BLaER1 (cell line): Measurements from ENCODE around the gene CAB39.

Experiments
- H3K27ac ChIP-seq: shearing (Covaris generic); formaldehyde crosslinking; 2 replicates; pipeline ENCODE4 v1.8.1; 2022
- H3K27me3 ChIP-seq: shearing (Covaris generic); formaldehyde crosslinking; 2 replicates; pipeline ENCODE4 v1.8.1; 2022
- H3K36me3 ChIP-seq: shearing (Covaris generic); formaldehyde crosslinking; 2 replicates; pipeline ENCODE4 v1.8.1; 2022
- H3K4me1 ChIP-seq: shearing (Covaris generic); formaldehyde crosslinking; 2 replicates; pipeline ENCODE4 v1.8.1; 2022
- H3K4me2 ChIP-seq: shearing (Covaris generic); formaldehyde crosslinking; 2 replicates; pipeline ENCODE4 v1.8.1; 2022
- H3K4me3 ChIP-seq: shearing (Covaris generic); formaldehyde crosslinking; 2 replicates; pipeline ENCODE4 v1.8.1; 2022
- H3K9ac ChIP-seq: shearing (Covaris generic); formaldehyde crosslinking; 2 replicates; pipeline ENCODE4 v1.8.1; 2022
- H3K9me3 ChIP-seq: shearing (Covaris generic); formaldehyde crosslinking; 2 replicates; pipeline ENCODE4 v1.8.1; 2022
- H4K20me1 ChIP-seq: shearing (Covaris generic); formaldehyde crosslinking; 2 replicates; pipeline ENCODE4 v1.8.1; 2022
- Cebpa-rat ChIP-seq: shearing (Covaris generic); IDR thresholded peaks from 2 replicates; pipeline ENCODE4 v1.8.1; 2022

The CAB39 gene

DNA sequence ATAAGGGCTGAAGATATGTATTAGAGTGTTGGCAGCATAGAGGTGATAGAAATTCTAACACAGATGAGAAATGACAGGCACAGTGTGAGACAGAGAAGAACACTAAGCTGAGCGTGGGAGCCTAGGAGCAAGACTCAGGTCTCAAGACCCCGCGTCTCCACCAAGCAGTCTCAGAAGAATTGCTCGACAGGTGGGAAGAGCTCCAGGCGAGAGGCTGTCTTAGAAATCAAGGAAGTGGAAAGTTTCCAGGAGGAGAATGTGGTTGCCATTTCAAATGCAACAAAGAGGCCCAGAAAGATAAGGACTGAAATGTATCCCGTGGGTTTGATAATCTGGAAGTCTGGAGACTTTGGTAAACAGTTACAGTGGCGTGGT, 31.5 kb upstream of the CAB39 start:
- Histone ChIP-seq H3K4me1 (peaks cover 21% of the 10 kb centered on the region), H3K4me2 (no peak overlapping the region), H3K27ac (no peak overlapping the region), H3K9ac (no peak overlapping the region), H4K20me1 (no peaks in the 10 kb centered on the region), H3K27me3 (no peaks in the 10 kb centered on the region), H3K4me3 (no peak overlapping the region), H3K36me3 (no peaks in the 10 kb centered on the region), H3K9me3 (peaks cover 10% of the 10 kb centered on the region)
- TF ChIP-seq Cebpa-rat, result no peak

DNA sequence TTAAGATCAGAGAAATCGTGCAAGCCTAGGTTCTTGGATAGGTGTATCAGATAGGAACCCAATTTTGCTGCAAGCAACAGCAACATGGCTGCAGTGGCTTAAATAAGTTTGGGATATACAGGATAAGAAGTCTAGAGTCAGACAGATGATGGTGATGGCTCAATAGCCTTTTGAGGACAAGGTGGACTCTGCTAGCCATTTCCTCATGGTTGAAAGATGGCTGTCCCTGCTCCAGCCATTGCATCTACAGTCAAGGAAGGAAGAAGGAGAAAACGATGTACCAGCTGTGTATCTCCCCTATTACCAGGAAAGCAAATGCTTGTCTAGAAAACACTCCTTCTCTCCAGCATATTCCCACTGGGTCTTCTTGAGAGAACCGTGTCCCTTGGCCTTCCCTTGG, 30.1 kb upstream of the CAB39 start:
- Histone ChIP-seq H3K27me3 (no peaks in the 10 kb centered on the region), H3K27ac (no peak overlapping the region), H3K9me3 (peaks cover 10% of the 10 kb centered on the region), H3K9ac (no peak overlapping the region), H3K4me2 (no peak overlapping the region), H3K4me1 (peaks cover 28% of the 10 kb centered on the region), H3K4me3 (no peak overlapping the region), H4K20me1 (no peaks in the 10 kb centered on the region), H3K36me3 (no peaks in the 10 kb centered on the region)
- TF ChIP-seq Cebpa-rat, result no peak

DNA sequence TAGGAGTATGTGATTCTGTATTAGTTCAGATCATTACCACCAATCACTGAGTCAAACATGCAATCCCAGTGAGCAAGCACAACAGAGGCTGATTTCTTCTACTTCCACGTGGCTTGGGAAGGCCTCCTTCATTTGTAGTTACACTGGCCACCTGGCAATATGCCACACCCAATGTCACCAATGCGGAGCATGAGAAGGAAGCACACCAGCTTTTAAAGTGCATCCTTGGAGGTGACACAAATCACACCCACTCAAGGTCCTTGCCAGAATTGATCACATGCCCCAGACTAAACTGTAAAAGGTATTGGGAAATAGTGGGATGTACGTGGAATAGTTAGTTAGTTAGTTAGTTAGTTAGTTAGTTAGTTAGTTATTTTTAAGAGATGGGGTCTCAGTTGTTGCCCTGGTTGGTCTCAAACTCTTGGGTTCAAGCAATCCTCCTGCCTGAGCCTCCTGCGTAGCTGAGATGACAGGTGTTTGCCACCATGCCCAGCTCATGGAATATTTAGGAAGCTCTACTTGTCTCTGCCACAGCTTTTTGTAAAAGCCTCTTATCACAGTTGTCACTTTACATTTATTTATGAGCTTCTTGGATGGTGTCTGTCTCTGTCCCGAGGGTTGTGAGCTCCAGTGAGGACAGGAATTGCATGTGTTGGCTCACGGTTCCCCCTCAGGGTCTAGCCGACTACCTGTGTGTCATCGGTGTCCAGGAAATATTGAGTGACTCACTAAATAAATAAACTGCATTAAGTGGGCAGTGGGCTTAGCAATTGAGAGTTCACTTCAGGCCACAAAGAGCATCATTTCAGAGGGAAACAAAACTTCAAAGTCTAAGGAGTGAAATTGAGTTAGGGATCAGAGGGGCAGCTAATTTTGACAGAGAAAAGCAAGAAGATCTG, 28.1 kb upstream of the CAB39 start:
- Histone ChIP-seq H3K4me2 (peak overlapping the region; percentile 58), H4K20me1 (no peaks in the 10 kb centered on the region), H3K27me3 (no peaks in the 10 kb centered on the region), H3K27ac (peak overlapping the region; percentile 48; the same call in 1 of the 2 replicates), H3K4me1 (peaks cover 28% of the 10 kb centered on the region), H3K4me3 (no peak overlapping the region; the same call in 1 of the 2 replicates), H3K36me3 (no peaks in the 10 kb centered on the region), H3K9me3 (no peaks in the 10 kb centered on the region), H3K9ac (peak overlapping the region; percentile 27; the same call in 1 of the 2 replicates)
- no peak for TF ChIP-seq Cebpa-rat

DNA sequence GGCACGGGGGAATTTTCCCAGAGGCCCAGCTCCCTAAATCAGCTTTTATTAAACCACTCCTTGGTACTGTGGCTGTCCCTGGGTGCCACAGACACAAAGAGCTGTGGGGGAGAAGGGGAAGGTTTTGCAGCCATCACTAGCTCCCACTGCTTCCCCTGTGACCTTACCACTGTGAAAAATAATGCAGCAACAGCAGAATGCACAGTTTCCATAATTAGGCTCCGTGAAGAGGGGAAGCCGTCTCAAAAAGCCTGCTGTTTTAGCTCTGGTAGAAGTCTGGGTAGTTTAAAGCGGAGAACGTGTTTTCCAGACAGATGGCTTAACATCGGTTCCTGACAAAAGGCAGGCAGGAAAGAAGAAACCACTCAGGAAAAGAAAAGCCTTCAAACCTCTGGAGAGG, 27.5 kb upstream of the CAB39 start:
- Histone ChIP-seq H3K9me3 (no peaks in the 10 kb centered on the region), H3K9ac (peak overlapping the region; percentile 27; the same call in 1 of the 2 replicates), H3K4me3 (no peak overlapping the region; the same call in 1 of the 2 replicates), H3K27me3 (no peaks in the 10 kb centered on the region), H4K20me1 (no peaks in the 10 kb centered on the region), H3K27ac (peak overlapping the region; percentile 48; the same call in 1 of the 2 replicates), H3K4me2 (peak overlapping the region; percentile 58), H3K36me3 (no peaks in the 10 kb centered on the region), H3K4me1 (peaks cover 28% of the 10 kb centered on the region)
- TF ChIP-seq Cebpa-rat, result no peak

DNA sequence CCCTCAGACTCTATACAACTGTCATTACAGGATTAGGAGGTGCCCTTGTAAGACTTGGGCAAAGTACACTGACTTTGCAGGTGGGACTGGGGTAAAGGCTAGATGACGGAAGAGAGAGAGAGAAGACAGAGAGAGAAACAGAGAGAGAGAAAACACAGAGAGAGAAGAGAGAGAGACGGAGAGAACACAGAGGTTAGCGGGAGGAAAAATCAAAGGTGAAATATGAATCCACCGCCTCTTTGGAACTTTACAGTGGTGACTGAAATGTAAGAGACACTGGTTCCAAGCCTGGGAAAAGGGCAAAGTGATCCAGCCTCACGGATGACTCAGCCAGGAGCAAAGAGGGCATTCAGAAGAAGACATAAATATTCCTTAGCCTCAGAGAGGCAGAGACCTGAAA, 25.1 kb upstream of the CAB39 start:
- no peak overlapping the region for H3K4me3 ChIP-seq
- TF ChIP-seq Cebpa-rat, result no peak
- peaks cover 28% of the 10 kb centered on the region for H3K4me1 ChIP-seq
- no peaks in the 10 kb centered on the region for H4K20me1 ChIP-seq
- no peak overlapping the region for H3K9ac ChIP-seq
- H3K9me3 ChIP-seq, result no peaks in the 10 kb centered on the region
- no peaks in the 10 kb centered on the region for H3K27me3 ChIP-seq
- no peak overlapping the region for H3K4me2 ChIP-seq
- H3K27ac ChIP-seq, result no peak overlapping the region
- no peaks in the 10 kb centered on the region for H3K36me3 ChIP-seq

DNA sequence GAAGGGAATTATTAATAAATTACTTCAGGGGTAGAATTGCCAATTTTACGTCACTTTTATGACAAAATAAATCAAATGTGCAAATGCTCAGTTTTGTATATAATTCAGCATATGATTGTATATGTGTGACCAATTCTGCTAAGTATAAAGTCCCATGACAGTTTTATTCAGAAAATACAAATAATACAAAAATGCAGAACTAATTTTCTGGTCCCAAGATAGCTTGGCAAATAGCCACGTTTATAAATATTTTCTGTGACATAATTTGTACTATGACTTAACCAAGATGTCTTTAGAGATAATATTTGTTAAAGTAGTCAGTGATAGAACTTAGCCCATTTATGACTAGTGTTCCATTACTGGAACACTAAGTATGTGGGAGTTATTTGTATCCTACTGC, 24.2 kb upstream of the CAB39 start:
- Histone ChIP-seq H3K27ac (no peak overlapping the region), H3K9ac (no peak overlapping the region), H3K9me3 (no peaks in the 10 kb centered on the region), H3K4me3 (no peak overlapping the region), H3K36me3 (no peaks in the 10 kb centered on the region), H4K20me1 (no peaks in the 10 kb centered on the region), H3K4me1 (peaks cover 28% of the 10 kb centered on the region), H3K27me3 (no peaks in the 10 kb centered on the region), H3K4me2 (no peak overlapping the region)
- TF ChIP-seq Cebpa-rat, result no peak

DNA sequence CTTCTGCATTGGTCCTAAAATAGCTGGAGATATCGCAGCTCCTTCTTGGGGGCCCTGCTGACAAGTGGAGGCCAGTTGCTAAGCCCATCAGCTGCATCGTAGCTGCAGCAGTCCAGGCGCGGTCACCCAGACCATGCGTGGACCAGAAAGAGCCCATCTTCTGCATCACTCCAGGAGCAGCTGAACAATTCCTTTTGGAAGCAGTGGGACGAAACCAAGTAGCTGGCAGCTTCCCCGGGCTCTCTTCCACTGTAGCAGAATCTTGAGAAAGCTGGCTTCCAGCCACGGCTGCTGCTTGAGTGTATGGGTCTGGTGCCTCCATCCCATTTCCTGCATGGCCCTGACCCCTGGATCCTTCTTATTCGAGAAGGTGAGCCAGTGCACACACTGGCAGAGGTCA, 22.2 kb upstream of the CAB39 start:
- H3K27ac ChIP-seq, result no peak overlapping the region
- TF ChIP-seq Cebpa-rat, result no peak
- H3K9ac ChIP-seq, result no peak overlapping the region
- no peaks in the 10 kb centered on the region for H3K27me3 ChIP-seq
- peaks cover 15% of the 10 kb centered on the region for H3K4me1 ChIP-seq
- H3K36me3 ChIP-seq, result no peaks in the 10 kb centered on the region
- H4K20me1 ChIP-seq, result no peaks in the 10 kb centered on the region
- no peak overlapping the region for H3K4me2 ChIP-seq
- no peaks in the 10 kb centered on the region for H3K9me3 ChIP-seq
- H3K4me3 ChIP-seq, result no peak overlapping the region

DNA sequence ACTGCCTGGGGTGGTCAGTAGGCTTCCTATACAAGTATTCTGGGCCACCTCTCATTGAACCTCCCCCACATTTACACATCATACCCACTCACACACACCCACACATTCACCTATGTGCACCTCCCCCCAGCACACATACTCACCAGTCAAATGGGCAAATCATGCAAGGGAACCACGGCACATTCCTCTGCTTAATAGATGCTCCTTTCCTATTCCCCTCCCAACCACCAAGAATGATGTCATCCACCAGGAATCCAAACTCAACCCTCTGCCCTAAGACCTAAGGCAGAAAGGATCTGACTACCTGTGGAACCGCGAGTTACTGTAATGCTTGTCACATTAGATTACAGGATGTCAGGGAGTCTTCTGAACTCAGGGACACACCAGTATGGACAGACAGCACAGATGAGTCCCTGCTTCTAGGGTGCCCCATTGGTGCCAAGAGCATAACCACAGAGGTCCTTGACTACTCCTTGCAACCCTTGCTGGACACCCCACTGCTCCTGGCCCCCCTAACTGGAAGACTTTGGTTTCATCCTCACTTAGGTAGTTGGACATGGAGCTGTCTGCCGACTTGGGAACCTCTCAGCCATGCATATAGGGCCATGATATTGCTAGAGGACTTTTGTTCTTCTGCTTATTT, 21.5 kb upstream of the CAB39 start:
- Histone ChIP-seq H3K9me3 (no peaks in the 10 kb centered on the region), H3K36me3 (no peaks in the 10 kb centered on the region), H3K27me3 (no peaks in the 10 kb centered on the region), H4K20me1 (no peaks in the 10 kb centered on the region), H3K9ac (no peak overlapping the region), H3K4me1 (peaks cover 8% of the 10 kb centered on the region; the same call in 1 of the 2 replicates), H3K4me2 (no peak overlapping the region), H3K4me3 (no peak overlapping the region), H3K27ac (no peak overlapping the region)
- no peak for TF ChIP-seq Cebpa-rat

DNA sequence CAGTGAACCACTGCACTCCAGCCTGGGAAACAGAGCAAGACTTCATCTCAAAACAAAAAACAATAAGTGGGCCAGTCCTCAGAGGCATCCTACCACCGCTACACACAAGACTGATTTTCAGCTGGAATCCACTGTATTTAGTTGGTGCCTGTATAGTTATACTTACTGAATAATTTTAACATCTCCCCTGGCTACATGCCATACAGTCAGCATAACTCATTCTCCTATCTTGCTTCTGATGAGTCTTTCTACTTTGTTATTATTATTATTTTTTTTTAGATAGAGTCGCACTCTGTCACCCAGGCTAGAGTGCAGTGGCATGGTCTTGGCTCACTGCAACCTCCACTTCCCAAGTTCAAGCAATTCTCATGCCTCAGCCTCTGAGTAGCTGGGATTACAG, 19.9 kb upstream of the CAB39 start:
- Histone ChIP-seq H3K27ac (no peak overlapping the region), H3K9me3 (no peaks in the 10 kb centered on the region), H3K9ac (no peak overlapping the region), H3K4me3 (no peak overlapping the region), H3K27me3 (no peaks in the 10 kb centered on the region), H3K4me2 (no peak overlapping the region), H3K4me1 (no peaks in the 10 kb centered on the region), H3K36me3 (no peaks in the 10 kb centered on the region), H4K20me1 (no peaks in the 10 kb centered on the region)
- TF ChIP-seq Cebpa-rat, result no peak

DNA sequence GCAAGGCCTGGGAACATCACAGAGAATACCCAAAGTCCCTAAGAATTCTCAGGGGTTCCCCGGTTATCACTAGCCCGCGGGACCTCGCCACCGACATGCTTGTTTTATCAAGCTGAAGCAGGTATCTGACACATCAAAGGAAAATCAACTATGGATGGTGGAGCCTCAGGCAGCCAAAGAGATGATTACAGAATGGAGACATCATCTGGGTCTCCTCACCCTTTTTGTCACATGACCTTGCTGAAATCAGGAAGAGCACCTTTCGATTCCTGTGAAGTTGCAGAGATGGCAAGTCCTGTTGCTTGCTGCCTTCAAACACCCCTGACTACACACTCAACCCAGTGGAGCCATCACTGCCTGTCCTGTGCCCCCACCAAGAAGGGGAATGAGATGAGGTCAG, 19.2 kb upstream of the CAB39 start:
- Histone ChIP-seq H3K27me3 (no peaks in the 10 kb centered on the region), H3K36me3 (no peaks in the 10 kb centered on the region), H3K4me3 (no peak overlapping the region), H3K4me1 (no peaks in the 10 kb centered on the region), H3K9me3 (no peaks in the 10 kb centered on the region), H3K27ac (no peak overlapping the region), H3K4me2 (no peak overlapping the region), H3K9ac (no peak overlapping the region), H4K20me1 (no peaks in the 10 kb centered on the region)
- no peak for TF ChIP-seq Cebpa-rat
